Natural killer cell (primary cell): Measurements from ENCODE around the gene MYADML2. TPM values are rescaled to one million over a fixed set of nuclear protein-coding genes. Genes with fewer than 3 reads are reported as not detected.

Experiments
- ATAC-seq, 3 donors: fragments of 150-1000 bp in 2 of 3; fragments of 200-7000 bp in 1 of 3; cut with Tn5 transposase; 1 replicate in 1 of 3; 2 replicates in 2 of 3; pipeline ENCODE4 v1.10.0; 2021; ENCODE audit warnings: mild to moderate bottlenecking in 2 of 3, moderate library complexity in 2 of 3
- DNase-seq, 2 donors: peaks; one replicate each; pipeline versions ENCODE4 v3.0.0 to v3.0.0-alpha.2; 2013 to 2021; ENCODE audit warnings: mixed read lengths in 1 of 2
- H3K27ac ChIP-seq: one replicate; pipeline ENCODE4 v1.5.1; 2013; ENCODE audit warnings: mild to moderate bottlenecking, low read length
- H3K27me3 ChIP-seq: one replicate; pipeline ENCODE4 v1.6.1; 2013; ENCODE audit warnings: low read length; ENCODE audit not compliant: control insufficient read depth, insufficient read depth
- H3K36me3 ChIP-seq: one replicate; pipeline ENCODE4 v1.6.1; 2013; ENCODE audit warnings: low read length; ENCODE audit not compliant: control insufficient read depth, insufficient read depth
- H3K4me1 ChIP-seq: one replicate; pipeline ENCODE4 v1.6.1; 2013; ENCODE audit warnings: low read length; ENCODE audit not compliant: control insufficient read depth, insufficient read depth
- H3K4me3 ChIP-seq: one replicate; pipeline ENCODE4 v1.5.1; 2013; ENCODE audit warnings: low read length
- H3K9me3 ChIP-seq: one replicate; pipeline ENCODE4 v1.6.1; 2013; ENCODE audit warnings: low read length; ENCODE audit not compliant: control insufficient read depth, insufficient read depth
- H3K27ac Mint-ChIP-seq, 2 donors: one replicate each; pipeline ENCODE4 v1.8.0; 2022; ENCODE audit warnings: mild to moderate bottlenecking in 2 of 2, mixed read lengths in 2 of 2, moderate library complexity in 1 of 2
- H3K27me3 Mint-ChIP-seq, 2 donors: one replicate each; pipeline ENCODE4 v1.8.0; 2022; ENCODE audit warnings: low read depth in 2 of 2, mixed read lengths in 2 of 2
- H3K36me3 Mint-ChIP-seq: one replicate; pipeline ENCODE4 v1.8.0; 2022; ENCODE audit warnings: mixed read lengths
- H3K4me1 Mint-ChIP-seq, 2 donors: one replicate each; pipeline ENCODE4 v1.8.0; 2022; ENCODE audit warnings: mixed read lengths in 2 of 2
- H3K4me3 Mint-ChIP-seq: one replicate; pipeline ENCODE4 v1.8.0; 2022; ENCODE audit warnings: mild to moderate bottlenecking, moderate library complexity, mixed read lengths
- H3K9me3 Mint-ChIP-seq, 2 donors: one replicate each; pipeline ENCODE4 v1.8.0; 2022; ENCODE audit warnings: mixed read lengths in 2 of 2
- WGBS: methylation state at CpG from one replicate; pipeline ENCODE4 v1.1.7; 2013; ENCODE audit warnings: missing lambda C conversion rate; ENCODE audit not compliant: insufficient coverage; 5-methylcytosine and 5-hydroxymethylcytosine counted together
- intact Hi-C: fragments of 100-400 bp; cut with micrococcal nuclease; formaldehyde crosslinking; loops from one replicate; pipeline ENCODE4 v1.14.2; 2022
- total RNA-seq, 4 donors: library from RNA; stranded (reverse); fragments of 120-200 nt in 1 of 4; gene quantifications; one replicate each; pipeline versions ENCODE4 v1.2.3 to v1.2.4, GENCODE V29; 2013 to 2022
- TF ChIP-seq, protein P1 (sequence below): fragments of 200-600 bp; IDR thresholded peaks from one replicate; pipeline ENCODE4 v1.8.0; 2022; ENCODE audit warnings: antibody characterized with exemption

The MYADML2 gene
- total RNA-seq, 3 donors from 2014 or later (not counting 1 experiment from before 2014, with no cell fraction given), result not detected

- TF ChIP-seq, protein P1, sequence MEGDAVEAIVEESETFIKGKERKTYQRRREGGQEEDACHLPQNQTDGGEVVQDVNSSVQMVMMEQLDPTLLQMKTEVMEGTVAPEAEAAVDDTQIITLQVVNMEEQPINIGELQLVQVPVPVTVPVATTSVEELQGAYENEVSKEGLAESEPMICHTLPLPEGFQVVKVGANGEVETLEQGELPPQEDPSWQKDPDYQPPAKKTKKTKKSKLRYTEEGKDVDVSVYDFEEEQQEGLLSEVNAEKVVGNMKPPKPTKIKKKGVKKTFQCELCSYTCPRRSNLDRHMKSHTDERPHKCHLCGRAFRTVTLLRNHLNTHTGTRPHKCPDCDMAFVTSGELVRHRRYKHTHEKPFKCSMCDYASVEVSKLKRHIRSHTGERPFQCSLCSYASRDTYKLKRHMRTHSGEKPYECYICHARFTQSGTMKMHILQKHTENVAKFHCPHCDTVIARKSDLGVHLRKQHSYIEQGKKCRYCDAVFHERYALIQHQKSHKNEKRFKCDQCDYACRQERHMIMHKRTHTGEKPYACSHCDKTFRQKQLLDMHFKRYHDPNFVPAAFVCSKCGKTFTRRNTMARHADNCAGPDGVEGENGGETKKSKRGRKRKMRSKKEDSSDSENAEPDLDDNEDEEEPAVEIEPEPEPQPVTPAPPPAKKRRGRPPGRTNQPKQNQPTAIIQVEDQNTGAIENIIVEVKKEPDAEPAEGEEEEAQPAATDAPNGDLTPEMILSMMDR, result no peak
- H3K36me3 ChIP-seq, result peaks cover 29% of the 10 kb centered on the region
- no peak overlapping the region for H3K4me3 ChIP-seq
- peaks cover 5% of the 10 kb centered on the region for H3K4me1 ChIP-seq
- no peak overlapping the region for H3K27ac ChIP-seq
- WGBS, result 42% methylated on average over 47 of the region's 47 CpGs
- Mint-ChIP-seq H3K4me1 (no peaks in the 10 kb centered on the region), H3K27ac (no peak overlapping the region), H3K4me3 (peak overlapping the region; percentile 42), H3K36me3 (no peaks in the 10 kb centered on the region), H3K9me3 (no peaks in the 10 kb centered on the region), H3K27me3 (peaks cover 7 to 8% of the 10 kb centered on the region in 2 donors)
- no peak for DNase-seq
- intact Hi-C loops, result no loop called here
- no peaks in the 10 kb centered on the region for H3K9me3 ChIP-seq
- peaks cover 8% of the 10 kb centered on the region for H3K27me3 ChIP-seq
- ATAC-seq, result peak in 2 of 3 donors; percentile 44 to 52
These were observed 44.2 kb downstream of the MYADML2 start for GRCh38 chr17:81902653-81903414.

GRCh38 chr17:81902023-81902652 is 44.9 kb downstream of the MYADML2 start, which contains the start of gene NPB:
Gene NPB (plus strand): TSS chr17:81902238. CDS start chr17:81902278, 40 bp downstream.
- H3K27me3 ChIP-seq, result peaks cover 8% of the 10 kb centered on the region
- H3K4me1 ChIP-seq, result peaks cover 5% of the 10 kb centered on the region
- no peaks in the 10 kb centered on the region for H3K9me3 Mint-ChIP-seq
- peak within 1 kb of the TSS; percentile 42 for H3K4me3 Mint-ChIP-seq
- peak in 1 of 2 donors; percentile 33 for DNase-seq
- peaks cover 22% of the 10 kb centered on the region for H3K36me3 ChIP-seq
- H3K4me3 ChIP-seq, result no peak within 1 kb of the TSS
- no peak within 1 kb of the TSS for H3K27ac ChIP-seq
- no peaks in the 10 kb centered on the region for H3K4me1 Mint-ChIP-seq
- WGBS, result 2% methylated on average over 79 of the region's 79 CpGs
- no peak within 1 kb of the TSS for H3K27ac Mint-ChIP-seq
- H3K36me3 Mint-ChIP-seq, result no peaks in the 10 kb centered on the region
- intact Hi-C loops, result no loop called here
- H3K9me3 ChIP-seq, result no peaks in the 10 kb centered on the region
- TF ChIP-seq, protein P1, result no peak
- peaks cover 7 to 8% of the 10 kb centered on the region in 2 donors for H3K27me3 Mint-ChIP-seq
- peak; percentile 38 to 70 (median 69) for ATAC-seq

- TF ChIP-seq, protein P1, result no peak
- peaks cover 8% of the 10 kb centered on the region for H3K27me3 ChIP-seq
- peaks cover 5% of the 10 kb centered on the region for H3K4me1 ChIP-seq
- intact Hi-C loops, result no loop called here
- peaks cover 7 to 8% of the 10 kb centered on the region in 2 donors for H3K27me3 Mint-ChIP-seq
- no peak for DNase-seq
- no peak overlapping the region for H3K27ac ChIP-seq
- no peak overlapping the region for H3K4me3 Mint-ChIP-seq
- H3K4me3 ChIP-seq, result no peak overlapping the region
- H3K9me3 Mint-ChIP-seq, result no peaks in the 10 kb centered on the region
- no peaks in the 10 kb centered on the region for H3K9me3 ChIP-seq
- WGBS, result 56% methylated on average over 21 of the region's 21 CpGs
- H3K36me3 Mint-ChIP-seq, result no peaks in the 10 kb centered on the region
- no peaks in the 10 kb centered on the region for H3K4me1 Mint-ChIP-seq
- H3K27ac Mint-ChIP-seq, result no peak overlapping the region
- H3K36me3 ChIP-seq, result peaks cover 20% of the 10 kb centered on the region
- ATAC-seq, result peak in 1 of 3 donors; percentile 4
These were observed 45.6 kb downstream of the MYADML2 start for GRCh38 chr17:81901167-81902022.
